NCI-H69 (cell line): ENCODE data around the gene MACROD2.

Experiments
- DNase-seq: peaks from one replicate; lab custom pipeline; 2025; lab: John Stamatoyannopoulos, UW

Gene MACROD2

DNA sequence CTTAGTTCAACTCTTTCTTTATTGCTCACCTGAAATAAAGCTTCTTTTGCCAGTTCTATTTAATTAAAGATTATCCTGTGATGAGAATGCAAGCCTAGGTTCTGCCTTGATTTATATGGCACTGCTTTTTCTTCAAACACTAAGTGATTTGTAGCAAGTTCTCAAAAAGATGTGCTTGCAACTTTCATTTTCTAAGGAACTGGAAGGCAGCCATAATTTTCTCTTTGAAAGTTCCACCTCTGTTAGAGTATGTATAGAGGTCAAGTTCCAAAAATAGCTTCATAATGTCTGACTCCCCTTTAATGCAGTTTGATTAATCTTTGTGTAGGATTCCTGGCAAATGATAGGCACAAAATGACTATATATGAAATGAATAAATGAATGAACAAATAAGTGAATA lies 870.4 kb downstream of the MACROD2 start:
- DNase-seq, result peak; percentile 20

DNA sequence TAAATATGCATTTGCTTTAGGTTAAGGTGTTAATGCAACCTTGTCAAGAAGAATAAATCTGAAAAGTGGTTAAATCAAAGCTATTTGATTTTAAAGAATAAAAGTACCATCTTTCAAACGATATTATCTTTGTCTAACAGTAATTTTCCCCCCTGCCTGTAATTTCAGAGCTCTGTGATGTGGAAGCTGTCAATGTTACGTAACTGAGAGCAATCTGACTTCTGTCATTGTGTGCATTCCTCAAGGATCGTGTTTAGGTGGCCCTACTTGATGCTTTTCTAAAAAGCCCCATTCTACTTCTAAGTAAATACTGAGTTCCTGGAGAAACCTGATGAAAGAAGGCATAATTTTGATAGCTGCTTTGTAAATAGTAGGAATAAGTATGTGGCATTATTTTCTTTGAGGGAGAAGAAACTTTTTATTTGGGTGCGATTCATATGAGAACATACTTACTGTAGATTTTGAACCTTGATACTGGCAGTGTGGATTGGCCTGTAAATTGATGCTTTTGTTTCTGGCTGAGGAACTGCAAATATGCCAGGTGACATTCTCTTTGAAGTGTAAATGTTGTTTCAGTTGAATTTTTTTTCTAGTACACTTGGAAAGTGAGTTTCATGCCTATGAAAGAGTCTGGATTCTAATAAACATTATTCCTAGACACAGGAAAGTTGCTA lies 871.7 kb downstream of the MACROD2 start:
- peak; percentile 26 for DNase-seq

DNA sequence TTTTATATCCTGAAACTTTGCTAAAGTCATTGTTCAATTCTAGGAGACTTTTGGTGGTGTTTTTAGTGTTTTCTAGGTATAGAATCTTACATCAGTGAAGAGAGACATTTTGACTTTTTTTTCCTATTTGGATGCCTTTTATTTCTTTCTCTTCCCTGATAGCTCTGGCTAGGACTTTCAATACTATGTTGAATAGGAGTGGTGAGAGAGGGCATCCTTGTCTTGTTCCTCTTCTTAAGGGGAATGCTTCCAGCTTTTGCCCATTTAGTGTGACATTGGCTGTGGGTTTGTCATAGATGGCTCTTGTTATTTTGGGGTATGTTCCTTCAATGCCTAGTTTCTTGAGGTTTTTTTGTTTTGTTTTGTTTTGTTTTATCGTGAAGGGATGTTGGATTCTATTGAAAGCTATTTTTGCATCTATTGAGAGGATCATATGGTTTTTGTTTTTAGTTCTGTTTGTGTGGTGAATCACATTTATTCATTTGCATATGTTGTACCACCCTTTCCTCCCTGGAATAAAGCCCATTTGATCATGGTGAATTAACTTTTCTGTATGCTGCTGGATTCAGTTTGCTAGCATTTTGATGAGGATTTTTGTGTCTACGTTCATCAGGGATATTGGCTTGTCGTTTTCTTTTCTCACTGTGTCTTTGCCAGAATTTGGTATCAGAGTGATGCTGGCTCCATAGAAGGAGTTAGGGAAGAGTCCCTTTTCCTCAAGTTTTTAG lies 882.1 kb downstream of the MACROD2 start:
- DNase-seq, result no peak

DNA sequence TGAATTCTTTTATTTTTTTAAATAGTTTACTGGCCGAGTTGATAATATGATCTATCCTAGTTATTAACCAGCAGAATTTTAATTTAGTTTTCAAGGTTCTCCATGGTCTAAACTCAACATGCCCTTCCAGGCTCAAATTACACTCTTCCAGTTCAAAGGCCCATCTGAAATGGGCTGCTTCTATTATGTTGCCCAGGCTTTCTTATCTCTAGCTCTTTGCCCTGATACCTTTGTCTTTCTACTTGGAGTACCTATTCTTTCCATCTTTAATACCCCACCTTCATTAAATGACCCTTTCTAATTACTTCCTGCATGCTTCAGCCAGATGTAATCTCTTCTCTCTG lies 883.3 kb downstream of the MACROD2 start:
- peak; percentile 52 for DNase-seq

DNA sequence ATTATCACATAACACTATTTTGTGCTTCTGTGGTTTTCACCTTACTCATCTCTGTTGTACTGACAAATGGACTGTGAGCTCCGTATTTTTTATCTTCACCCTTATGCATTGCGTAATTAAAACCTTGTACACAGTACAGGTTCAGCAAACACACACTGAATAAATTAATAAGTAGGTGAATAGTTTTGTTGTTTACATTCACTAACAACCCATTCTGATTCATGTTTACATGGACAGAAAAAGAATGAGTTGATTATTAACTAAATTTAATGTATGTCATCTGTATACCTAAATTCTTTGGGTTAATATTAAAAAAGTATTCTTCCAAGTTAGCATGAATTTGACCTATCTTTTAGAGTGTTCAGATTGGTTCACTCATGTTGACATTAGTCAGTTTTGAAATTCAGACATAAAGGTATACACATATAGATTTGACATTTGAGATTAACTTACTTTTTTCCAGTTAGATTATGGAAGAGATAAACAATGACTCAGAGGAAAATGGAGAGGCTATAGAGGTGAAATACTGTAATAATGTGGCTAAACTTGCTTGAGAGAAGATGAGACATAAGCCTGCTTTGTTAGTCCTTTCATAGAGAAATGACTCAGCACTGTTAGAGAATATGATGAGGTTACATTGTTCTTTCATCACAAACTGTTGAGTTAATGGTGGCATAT lies 883.8 kb downstream of the MACROD2 start:
- DNase-seq, result peak; percentile 70

DNA sequence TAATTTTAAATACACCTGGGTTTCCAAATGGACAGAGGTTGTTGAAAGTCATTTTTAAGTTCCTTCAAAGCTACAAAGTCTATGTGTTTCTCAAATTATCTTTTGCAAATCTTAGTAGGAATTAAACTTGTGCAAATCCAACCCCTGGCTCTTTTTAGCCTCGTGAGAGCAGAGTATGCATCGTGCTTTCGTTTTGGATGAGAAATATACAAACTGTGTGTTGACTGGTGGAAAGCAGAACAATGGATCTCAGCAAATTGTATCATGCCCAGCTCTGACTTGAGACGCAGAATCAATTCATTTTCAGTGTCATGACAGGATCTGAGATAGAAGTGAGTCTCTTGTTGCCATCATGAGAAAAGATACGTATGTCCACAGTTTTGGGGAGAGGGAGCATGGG lies 884.5 kb downstream of the MACROD2 start:
- DNase-seq, result no peak

DNA sequence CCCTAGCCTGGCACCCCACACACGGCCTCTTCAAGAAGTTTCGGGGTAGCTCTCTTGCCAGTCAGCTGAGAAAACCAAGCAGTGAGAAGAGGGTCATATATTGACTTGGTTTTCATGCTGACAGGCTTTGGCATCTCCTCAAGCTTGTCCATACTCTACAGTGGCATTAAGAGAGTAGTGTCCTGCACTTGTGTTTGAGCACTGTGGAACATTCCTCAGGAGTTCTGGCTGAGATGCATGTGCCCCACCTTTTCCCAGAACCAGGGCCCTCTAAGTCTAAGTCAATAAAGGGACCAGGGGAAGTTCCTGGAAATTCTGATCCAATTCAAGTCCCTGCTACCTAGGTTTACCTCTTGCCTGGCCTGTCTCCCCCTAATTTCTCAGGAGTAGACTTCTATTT lies 886.2 kb downstream of the MACROD2 start:
- DNase-seq, result no peak

DNA sequence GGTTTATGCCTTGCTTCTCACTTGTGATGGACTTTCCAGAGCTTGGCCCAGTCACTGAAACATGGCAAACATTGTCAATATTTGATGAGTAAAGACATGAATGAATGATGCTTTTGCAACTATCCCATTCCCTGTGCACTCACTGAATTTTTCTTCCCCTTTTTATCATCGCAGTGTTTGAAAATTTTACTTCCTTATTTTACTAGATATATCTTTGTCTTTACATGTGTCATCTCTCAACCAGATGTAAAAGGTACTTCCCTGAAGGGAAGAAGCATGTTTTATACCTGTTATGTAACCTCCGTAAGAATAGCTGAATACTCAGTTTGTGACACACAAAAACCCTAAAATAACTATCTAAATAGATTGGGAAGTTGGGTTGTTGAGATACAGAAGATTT lies 886.8 kb downstream of the MACROD2 start:
- no peak for DNase-seq

DNA sequence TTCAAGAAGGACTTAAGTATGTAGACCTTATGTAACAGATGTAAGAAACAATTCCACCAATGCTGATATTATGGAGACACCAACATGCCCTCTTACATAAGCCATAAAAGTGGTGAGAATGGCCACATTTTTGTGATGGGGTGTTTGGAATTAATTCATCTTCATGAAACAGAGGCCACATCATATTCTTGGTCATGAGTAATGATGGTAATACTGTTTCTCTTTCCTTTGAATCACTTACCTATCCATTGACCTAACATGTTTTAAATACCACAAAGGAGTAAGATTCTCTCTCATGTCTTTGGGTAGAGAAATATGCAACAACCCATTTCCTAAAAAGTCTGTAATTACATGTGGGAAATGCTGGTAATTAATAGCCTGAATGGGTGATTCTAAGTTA lies 887.5 kb downstream of the MACROD2 start:
- DNase-seq, result no peak

DNA sequence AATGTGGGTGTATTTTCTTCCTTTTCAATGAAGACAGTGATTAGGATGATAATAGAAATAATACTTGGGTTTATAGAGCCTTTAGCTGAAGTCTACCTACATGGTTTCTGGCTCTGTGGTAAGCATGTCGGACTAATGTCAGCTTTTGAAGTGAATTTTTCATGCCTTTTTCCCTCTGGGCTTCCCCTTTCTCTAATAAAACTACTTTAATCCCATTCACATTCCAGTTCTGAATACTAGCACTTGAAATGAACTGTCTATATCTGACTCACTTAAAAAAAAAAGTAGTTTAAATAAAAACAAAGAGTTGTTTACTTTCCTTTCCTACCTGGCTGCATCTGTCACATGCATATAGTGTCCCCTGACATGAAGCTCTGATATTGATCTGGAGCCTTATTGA lies 888.0 kb downstream of the MACROD2 start:
- no peak for DNase-seq

DNA sequence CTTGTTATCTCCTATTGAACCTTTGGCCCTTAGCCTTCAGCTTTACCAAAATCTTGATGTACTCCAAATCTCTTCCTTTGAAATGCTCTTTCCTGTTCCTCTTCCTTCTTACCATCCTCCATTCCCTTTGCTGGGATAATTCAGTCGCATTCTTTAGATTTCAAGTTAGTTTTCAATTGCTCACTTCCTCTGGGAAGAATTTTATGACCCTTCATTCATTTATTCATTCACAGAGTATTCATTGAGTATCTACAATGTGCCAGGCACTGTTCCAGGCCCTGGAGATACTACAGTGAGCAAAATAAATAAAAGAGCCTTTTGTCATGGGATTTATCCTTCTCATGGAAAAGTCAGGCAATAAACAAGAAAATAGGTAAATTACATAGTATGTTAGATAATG lies 890.3 kb downstream of the MACROD2 start:
- DNase-seq, result no peak

DNA sequence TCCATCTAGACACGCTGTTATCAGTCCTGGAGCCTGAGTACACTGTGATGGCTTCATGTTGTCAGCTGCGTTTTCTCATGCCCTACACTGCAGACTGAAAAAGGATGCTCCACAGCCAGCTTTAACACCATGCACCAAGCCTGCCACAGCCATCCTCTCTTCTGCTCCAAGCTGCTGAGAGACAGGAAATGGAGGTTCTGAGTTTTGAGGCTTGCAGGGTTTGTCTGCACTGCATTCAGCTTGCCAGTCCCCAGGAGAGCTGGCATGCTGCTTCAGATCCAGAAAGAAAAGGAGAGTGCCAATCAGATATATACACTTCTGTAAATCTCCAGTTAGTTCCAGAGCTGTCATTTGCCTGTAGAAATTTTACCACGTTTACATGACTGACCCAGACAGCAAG lies 892.8 kb downstream of the MACROD2 start:
- DNase-seq, result peak; percentile 46

DNA sequence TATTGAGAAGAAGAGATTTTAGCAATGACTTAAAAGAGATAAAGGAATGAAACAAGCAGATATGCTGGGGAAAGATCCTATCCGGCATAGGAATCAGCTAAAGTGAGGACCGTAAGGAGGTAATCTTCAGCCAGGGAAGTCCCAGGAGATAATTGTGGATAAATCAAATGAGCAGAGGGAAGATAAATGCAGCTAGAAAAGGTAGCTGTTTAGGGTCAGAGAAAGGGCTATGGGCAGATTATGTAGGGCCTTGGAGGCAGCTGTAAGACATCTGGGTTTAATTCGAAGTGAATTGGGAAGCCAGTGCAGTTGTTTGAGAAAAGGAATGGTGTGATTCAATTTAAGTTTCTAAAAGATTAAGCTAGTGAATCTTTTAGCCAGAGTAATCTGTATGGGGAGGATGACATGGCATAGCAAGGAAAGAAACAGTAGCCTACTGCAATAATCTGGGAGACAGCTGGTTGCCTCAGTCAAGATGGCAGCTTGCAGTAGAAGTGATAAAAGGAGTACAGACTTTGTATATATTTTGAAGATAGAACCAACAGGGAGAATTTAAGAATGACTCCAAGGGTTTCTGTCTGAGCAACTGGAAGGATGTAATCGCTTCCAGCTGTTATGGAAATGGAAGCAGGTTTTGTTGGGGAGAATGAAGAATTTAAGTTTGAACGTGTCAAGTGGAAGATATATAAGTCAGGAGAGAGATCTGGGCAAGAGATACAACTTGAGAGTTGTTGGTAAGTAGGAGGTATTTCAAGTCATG lies 894.4 kb downstream of the MACROD2 start:
- peak; percentile 32 for DNase-seq

DNA sequence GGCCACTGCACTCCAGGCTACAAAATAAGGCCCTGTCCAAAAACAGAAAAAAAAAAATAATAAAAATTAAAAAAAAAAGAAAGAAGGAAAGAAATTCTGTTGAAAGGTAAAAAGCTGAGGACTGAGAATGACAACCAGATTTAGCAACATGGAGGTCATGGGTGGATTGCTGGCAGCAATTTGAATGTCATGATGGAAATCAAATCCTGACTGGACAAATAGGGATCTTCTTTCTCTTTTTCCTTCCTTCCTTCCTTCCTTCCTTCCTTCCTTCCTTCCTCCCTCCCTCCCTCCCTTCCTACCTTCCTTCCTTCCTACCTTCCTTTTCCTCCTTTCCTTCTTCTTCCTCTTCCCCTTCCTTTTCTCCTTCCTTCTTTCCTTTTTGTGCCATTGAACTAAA lies 895.4 kb downstream of the MACROD2 start:
- no peak for DNase-seq

DNA sequence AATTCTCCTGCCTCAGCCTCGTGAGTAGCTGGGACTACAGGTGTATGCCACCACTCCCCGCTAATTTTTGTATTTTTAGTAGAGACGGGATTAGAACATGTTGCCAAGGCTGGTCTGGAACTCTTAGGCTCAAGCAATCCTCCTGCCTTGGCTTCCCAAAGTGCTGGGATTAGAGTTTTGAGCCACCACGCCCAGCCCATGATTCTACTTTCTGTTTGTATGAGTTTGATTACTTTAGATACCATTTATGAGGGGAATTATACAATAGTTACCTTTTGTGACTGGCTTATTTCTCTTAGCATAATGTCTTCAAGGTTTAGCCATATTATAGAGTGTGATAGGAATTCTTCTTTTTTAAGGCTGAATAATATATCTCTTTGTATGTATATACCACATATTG lies 897.5 kb downstream of the MACROD2 start:
- no peak for DNase-seq

DNA sequence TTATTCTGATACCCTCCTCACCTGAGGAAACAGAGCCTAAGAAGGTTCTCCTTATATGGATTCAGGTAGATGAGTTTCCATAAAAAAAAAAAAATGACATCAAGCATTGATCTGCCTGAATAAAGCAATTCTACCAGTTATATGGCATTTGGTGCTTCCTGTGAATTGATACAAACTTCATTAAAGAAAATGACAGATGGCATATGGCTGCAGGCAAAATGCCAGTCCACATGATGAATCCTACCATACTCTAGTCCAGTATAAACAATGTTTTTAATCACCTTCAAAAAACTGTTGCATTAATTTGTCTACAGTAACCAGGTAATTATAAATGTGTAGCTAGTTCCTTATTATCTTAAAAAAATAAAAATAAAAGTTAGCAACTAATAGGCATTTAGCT lies 901.3 kb downstream of the MACROD2 start:
- DNase-seq, result peak; percentile 76

DNA sequence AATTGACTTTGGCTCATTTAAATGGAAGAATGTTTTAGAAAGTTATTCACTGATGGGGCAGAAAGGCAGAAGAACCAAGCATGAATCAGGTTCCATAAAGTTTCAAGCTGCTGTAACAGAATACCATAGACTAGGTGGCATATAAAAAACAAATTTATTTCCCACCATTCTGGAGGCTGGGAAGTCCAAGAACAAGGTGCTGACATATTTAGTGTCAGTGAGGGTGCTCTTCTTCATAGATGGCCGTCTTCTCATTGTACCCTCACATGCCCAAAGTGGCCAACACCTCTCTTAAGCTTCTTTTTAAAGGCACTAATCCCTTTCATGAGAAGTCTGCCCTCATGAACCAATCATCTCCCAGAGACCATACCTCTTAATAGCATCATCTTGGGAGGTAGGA lies 902.3 kb downstream of the MACROD2 start:
- DNase-seq, result no peak

DNA sequence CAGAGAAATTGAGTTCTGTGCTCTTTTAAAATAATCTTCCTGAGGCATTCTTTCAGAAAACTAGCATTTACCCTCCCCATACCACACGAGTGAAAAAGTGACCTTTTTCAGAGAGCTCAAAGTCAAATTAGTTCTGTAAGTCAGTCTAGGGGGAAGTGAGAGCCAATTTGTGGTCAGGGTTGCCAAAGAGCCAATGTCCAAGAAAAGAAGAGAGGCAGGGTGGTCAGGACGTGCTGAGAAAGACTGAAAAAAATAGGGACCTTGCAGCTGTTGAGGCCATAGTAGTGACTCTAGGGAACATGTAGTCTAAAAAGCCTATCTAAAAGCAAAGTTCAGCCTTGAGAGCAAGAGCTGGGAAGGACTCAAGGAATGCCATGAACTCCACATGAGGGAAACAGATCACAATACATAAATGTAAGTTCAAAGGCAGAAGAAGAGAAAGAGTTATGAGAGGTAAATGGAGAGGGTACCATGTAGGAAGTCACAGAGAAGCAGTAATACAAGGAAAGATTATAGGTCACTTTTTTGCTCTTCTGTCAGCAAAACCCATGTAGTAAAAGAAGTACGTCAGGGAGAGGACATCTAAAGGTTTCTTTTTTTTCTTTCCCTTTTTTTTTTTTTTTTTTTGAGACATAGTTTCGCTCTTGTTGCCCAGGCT lies 907.2 kb downstream of the MACROD2 start:
- no peak for DNase-seq

DNA sequence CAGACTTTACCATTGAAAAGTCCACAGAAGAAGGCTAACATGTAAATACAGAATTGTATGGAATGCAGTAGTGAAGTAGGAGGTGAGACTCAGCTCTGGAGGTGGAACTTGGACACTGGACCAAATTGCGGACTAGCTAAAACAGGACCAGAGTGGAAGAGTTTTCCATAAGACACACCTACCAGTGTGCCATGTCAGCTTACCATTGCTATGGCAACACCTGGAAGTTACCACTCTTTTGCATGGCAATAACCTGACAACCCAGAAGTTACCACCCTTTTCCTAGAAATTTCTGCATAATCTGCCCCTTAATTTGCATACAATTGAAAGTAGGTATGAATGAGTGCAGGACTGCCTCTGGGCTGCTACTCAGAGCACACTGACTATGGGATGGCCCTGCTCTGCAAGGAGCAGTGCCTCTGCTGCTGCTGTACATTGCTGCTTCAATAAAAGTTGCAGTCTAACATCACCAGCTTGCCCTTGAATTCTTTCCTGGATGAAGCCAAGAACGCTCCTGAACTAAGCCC lies 911.7 kb downstream of the MACROD2 start:
- no peak for DNase-seq

DNA sequence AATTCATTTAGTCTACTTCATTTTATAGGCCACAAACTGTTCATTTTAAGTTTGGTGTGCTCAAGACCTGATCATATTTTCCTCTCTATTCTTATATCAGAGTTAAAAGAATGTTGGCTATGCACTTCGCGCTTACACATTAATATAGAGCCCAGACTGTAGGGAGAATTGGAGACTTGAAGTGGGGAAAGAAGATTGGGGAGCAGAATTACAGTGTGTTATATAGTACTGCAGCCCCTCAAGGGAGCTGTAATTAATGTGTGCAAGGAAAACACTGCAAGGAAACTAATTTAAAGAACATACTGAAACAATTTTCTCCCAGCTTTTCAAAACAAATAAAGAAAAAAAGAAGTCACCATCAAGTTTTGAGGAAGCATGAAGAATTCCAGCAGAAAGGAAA lies 914.8 kb downstream of the MACROD2 start:
- no peak for DNase-seq

DNA sequence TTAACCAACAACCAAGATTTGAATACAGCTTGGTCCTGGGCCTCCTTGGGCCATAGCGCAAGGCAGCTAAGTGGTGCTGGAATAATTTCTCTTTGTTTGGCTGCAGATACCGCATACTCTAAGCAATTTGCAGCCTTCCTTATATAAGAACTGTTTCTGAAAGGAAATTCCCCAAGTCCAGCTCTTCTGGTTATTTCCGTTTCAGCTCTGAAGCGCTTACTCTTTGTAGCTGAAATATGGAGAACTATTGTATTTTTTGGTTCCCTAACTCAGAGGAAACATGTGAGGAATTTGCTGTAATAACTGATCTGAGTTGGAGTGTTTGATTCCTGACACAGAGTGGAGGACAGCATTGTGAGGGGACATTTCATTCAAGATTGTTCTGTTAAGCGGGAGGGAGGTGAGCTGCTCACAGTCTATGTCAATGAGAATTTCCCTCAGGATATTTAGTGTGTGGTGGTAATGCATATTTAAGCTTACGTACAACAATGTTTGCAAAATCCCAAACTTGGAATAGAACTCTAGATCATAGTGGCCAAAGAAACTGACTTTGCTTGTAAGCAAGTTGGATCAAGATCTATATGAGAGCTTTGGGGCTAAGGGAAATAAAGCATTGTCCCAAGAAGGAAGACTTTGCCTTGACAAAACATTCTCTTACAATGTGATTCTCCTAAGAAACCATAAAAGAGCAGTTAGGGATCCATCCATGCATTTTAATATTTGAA lies 918.7 kb downstream of the MACROD2 start:
- DNase-seq, result no peak
